HEK293T (cell line): ENCODE data around the gene ENHO.

Source experiments
- BHLHE40 ChIP-seq: fragments of 450-650 bp; IDR thresholded peaks from 2 replicates; pipeline ENCODE4 v1.6.1; 2016; ENCODE audit warnings: mild to moderate bottlenecking, moderate library complexity, borderline replicate concordance
- FOXA1 ChIP-seq: fragments of 450-650 bp; IDR thresholded peaks from 2 replicates; pipeline ENCODE4 v1.6.1; 2016; ENCODE audit warnings: mild to moderate bottlenecking
- FOXM1 ChIP-seq: fragments of 450-650 bp; IDR thresholded peaks from 2 replicates; pipeline ENCODE4 v1.6.1; 2017; ENCODE audit warnings: mild to moderate bottlenecking, borderline replicate concordance
- HDGF ChIP-seq: fragments of 450-650 bp; IDR thresholded peaks from 2 replicates; pipeline ENCODE4 v1.6.1; 2017; ENCODE audit warnings: antibody characterized with exemption, borderline replicate concordance
- L3MBTL2 ChIP-seq: fragments of 450-650 bp; conservative IDR thresholded peaks from 2 replicates; pipeline ENCODE4 v1.6.1; 2016; ENCODE audit warnings: mild to moderate bottlenecking
- SP1 ChIP-seq: fragments of 450-650 bp; IDR thresholded peaks from 2 replicates; pipeline ENCODE4 v1.6.1; 2017
- SUZ12 ChIP-seq: fragments of 450-650 bp; IDR thresholded peaks from 2 replicates; pipeline ENCODE4 v1.6.1; 2016; ENCODE audit warnings: mild to moderate bottlenecking
- TARDBP ChIP-seq: fragments of 450-650 bp; IDR thresholded peaks from 2 replicates; pipeline ENCODE4 v1.6.1; 2016
- ZNF384 ChIP-seq: fragments of 450-650 bp; IDR thresholded peaks from 2 replicates; pipeline ENCODE4 v1.6.1; 2016
- TF ChIP-seq, protein P1 (sequence below): fragments of 450-650 bp; IDR thresholded peaks from 2 replicates; pipeline ENCODE4 v1.6.1; 2016

DNA sequence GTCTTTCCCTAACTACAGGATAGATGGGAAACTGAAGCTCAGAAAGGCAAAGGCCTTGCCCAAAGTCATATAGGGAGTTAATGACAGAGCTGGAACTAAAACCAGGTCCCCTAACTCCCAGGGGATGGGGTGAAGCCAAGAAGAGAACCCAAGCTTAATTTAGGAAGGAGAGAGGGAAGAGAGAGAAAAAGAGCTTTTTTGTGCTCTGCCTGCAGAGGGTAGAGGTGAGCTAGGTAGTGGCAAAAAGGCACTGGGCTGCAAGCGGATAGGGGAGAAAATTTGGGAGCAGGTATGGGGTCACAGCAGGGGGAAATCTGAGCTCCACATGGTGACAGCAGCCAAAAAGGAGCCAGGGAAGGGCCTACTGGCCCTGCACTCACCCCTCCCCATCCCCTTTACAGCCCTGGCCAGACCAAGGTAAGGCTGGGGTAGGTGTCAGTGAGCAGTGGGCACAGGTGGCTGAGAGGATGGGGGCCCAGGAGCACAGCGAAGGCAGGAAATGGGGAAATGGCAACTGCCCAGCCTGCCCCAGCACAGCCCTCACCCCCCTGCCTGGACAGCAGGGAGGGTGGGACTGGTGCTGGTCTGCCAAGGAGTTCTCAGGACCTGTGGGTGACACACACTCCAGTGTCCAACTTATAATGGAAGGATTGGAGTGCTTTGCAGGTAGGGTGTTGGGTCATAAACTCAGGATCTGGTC, 3.3 kb downstream of the ENHO start:
- no peak for TF ChIP-seq FOXM1
- TF ChIP-seq ZNF384, result no peak
- TF ChIP-seq L3MBTL2, result no peak
- TF ChIP-seq HDGF, result no peak
- TF ChIP-seq FOXA1, result no peak
- TF ChIP-seq, protein P1, sequence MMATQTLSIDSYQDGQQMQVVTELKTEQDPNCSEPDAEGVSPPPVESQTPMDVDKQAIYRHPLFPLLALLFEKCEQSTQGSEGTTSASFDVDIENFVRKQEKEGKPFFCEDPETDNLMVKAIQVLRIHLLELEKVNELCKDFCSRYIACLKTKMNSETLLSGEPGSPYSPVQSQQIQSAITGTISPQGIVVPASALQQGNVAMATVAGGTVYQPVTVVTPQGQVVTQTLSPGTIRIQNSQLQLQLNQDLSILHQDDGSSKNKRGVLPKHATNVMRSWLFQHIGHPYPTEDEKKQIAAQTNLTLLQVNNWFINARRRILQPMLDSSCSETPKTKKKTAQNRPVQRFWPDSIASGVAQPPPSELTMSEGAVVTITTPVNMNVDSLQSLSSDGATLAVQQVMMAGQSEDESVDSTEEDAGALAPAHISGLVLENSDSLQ, result no peak
- no peak for TF ChIP-seq BHLHE40
- no peak for TF ChIP-seq SUZ12
- no peak for TF ChIP-seq SP1
- TF ChIP-seq TARDBP, result no peak
